H1 (cell line): ENCODE measurements around the gene YPEL2. TPM values are rescaled to one million over a fixed set of nuclear protein-coding genes. Genes with fewer than 3 reads are reported as not detected.

ENCODE experiments used
- BCL11A ChIP-seq, 2 experiments: IDR thresholded peaks; one replicate each; pipeline ENCODE4 v1.6.1; 2011; ENCODE audit warnings: low read depth in 2 of 2, low read length in 2 of 2, mild to moderate bottlenecking in 2 of 2
- CBX5 ChIP-seq: fragments of 300-800, 300-1000 bp; sonication (generic); IDR thresholded peaks from 2 replicates; pipeline ENCODE4 v1.7.1; 2016; ENCODE audit warnings: antibody characterized with exemption, low read length, low read depth
- GABPA ChIP-seq: IDR thresholded peaks from 2 replicates; pipeline ENCODE4 v1.6.1; 2011; ENCODE audit warnings: mild to moderate bottlenecking, low read length, moderate library complexity, borderline replicate concordance; ENCODE audit not compliant: insufficient read depth
- RBBP5 ChIP-seq: IDR thresholded peaks from 2 replicates; pipeline ENCODE4 v1.7.1; 2012; ENCODE audit warnings: low read depth, mild to moderate bottlenecking, inconsistent platforms, low read length, moderate library complexity, borderline replicate concordance
- polyA plus RNA-seq, 7 experiments: library from polyadenylated mRNA; depleted of rRNA in 3 of 7; stranded (reverse) in 5 of 7; unstranded in 2 of 7; fragments of >200 nt in 5 of 7; fragments of 200-250 nt in 2 of 7; gene quantifications; 1 replicate in 5 of 7; 2 replicates in 1 of 7; 4 replicates in 1 of 7; pipeline versions ENCODE4 v1.2.1 to v1.2.3, GENCODE V29; 2011 to 2013; ENCODE audit warnings: missing spikeins in 2 of 7, mixed read lengths in 2 of 7
- total RNA-seq: library from RNA; stranded (reverse); fragmentation: NEBNext Ultra II Directional; extraction: Animal tissue kit (Norgen Biotek cat#: 25700); gene quantifications from 2 replicates; pipeline ENCODE4 v1.2.1, GENCODE V29; 2021
- TF ChIP-seq, protein P1 (sequence below): fragments of 300-600 bp; sonication (generic); IDR thresholded peaks from 2 replicates; pipeline ENCODE4 v1.7.1; 2012; ENCODE audit warnings: low read length, moderate library complexity, mild to moderate bottlenecking, inconsistent platforms; ENCODE audit not compliant: insufficient replicate concordance
- TF ChIP-seq, protein P2 (sequence below): IDR thresholded peaks from 2 replicates; pipeline ENCODE4 v1.6.1; 2011; ENCODE audit warnings: low read length, improper control_type of control experiment

The YPEL2 gene
- total and polyA plus RNA-seq, 2 of the 8 experiments (the other 6 are each of a cell fraction or from before 2014, with no cell fraction given) = 1.6 to 3.5 TPM

DNA sequence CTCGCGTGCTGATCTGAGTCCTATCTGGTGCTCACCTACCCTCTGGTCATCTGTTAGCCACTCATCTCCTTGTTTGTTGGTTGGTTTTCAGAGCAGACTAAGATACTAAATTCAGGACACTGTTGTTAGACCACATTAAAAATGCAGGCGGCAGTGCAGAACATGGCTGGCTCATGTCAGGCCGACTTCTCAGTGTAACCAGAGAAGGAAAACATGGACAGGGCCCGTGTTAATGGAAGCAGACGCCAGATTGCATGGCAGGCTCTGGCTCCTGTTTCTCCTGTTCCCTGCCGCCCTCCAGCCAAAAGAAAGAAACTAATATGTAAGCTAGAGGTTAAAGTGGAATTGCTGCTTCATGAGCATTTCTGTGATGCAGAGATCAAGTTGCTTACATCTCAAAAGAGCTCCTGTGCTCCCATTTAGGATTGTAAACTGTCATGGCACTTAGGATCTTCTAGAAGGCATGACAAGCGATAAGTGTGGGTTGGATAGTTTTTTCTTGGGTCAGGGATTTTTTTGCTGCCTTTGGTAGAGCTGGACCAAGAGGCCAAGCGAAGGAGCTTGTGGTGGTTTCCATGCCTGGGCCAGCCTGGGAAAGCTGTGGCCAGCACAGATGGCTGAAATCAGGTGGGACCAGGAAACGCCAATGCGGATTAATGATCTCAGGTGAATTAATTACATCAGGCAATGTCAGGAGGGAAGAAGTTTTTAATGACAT, 56.1 kb downstream of the YPEL2 start (continued):
- TF ChIP-seq, protein P1, sequence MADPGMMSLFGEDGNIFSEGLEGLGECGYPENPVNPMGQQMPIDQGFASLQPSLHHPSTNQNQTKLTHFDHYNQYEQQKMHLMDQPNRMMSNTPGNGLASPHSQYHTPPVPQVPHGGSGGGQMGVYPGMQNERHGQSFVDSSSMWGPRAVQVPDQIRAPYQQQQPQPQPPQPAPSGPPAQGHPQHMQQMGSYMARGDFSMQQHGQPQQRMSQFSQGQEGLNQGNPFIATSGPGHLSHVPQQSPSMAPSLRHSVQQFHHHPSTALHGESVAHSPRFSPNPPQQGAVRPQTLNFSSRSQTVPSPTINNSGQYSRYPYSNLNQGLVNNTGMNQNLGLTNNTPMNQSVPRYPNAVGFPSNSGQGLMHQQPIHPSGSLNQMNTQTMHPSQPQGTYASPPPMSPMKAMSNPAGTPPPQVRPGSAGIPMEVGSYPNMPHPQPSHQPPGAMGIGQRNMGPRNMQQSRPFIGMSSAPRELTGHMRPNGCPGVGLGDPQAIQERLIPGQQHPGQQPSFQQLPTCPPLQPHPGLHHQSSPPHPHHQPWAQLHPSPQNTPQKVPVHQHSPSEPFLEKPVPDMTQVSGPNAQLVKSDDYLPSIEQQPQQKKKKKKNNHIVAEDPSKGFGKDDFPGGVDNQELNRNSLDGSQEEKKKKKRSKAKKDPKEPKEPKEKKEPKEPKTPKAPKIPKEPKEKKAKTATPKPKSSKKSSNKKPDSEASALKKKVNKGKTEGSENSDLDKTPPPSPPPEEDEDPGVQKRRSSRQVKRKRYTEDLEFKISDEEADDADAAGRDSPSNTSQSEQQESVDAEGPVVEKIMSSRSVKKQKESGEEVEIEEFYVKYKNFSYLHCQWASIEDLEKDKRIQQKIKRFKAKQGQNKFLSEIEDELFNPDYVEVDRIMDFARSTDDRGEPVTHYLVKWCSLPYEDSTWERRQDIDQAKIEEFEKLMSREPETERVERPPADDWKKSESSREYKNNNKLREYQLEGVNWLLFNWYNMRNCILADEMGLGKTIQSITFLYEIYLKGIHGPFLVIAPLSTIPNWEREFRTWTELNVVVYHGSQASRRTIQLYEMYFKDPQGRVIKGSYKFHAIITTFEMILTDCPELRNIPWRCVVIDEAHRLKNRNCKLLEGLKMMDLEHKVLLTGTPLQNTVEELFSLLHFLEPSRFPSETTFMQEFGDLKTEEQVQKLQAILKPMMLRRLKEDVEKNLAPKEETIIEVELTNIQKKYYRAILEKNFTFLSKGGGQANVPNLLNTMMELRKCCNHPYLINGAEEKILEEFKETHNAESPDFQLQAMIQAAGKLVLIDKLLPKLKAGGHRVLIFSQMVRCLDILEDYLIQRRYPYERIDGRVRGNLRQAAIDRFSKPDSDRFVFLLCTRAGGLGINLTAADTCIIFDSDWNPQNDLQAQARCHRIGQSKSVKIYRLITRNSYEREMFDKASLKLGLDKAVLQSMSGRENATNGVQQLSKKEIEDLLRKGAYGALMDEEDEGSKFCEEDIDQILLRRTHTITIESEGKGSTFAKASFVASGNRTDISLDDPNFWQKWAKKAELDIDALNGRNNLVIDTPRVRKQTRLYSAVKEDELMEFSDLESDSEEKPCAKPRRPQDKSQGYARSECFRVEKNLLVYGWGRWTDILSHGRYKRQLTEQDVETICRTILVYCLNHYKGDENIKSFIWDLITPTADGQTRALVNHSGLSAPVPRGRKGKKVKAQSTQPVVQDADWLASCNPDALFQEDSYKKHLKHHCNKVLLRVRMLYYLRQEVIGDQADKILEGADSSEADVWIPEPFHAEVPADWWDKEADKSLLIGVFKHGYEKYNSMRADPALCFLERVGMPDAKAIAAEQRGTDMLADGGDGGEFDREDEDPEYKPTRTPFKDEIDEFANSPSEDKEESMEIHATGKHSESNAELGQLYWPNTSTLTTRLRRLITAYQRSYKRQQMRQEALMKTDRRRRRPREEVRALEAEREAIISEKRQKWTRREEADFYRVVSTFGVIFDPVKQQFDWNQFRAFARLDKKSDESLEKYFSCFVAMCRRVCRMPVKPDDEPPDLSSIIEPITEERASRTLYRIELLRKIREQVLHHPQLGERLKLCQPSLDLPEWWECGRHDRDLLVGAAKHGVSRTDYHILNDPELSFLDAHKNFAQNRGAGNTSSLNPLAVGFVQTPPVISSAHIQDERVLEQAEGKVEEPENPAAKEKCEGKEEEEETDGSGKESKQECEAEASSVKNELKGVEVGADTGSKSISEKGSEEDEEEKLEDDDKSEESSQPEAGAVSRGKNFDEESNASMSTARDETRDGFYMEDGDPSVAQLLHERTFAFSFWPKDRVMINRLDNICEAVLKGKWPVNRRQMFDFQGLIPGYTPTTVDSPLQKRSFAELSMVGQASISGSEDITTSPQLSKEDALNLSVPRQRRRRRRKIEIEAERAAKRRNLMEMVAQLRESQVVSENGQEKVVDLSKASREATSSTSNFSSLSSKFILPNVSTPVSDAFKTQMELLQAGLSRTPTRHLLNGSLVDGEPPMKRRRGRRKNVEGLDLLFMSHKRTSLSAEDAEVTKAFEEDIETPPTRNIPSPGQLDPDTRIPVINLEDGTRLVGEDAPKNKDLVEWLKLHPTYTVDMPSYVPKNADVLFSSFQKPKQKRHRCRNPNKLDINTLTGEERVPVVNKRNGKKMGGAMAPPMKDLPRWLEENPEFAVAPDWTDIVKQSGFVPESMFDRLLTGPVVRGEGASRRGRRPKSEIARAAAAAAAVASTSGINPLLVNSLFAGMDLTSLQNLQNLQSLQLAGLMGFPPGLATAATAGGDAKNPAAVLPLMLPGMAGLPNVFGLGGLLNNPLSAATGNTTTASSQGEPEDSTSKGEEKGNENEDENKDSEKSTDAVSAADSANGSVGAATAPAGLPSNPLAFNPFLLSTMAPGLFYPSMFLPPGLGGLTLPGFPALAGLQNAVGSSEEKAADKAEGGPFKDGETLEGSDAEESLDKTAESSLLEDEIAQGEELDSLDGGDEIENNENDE = no peak
- TF ChIP-seq GABPA (no peak), CBX5 (no peak), BCL11A (IDR thresholded peaks at IDR 0.05; ENCODE audit: low read depth in 2 of 2, low read length in 2 of 2) (no peak), RBBP5 (no peak)
- TF ChIP-seq, protein P2, sequence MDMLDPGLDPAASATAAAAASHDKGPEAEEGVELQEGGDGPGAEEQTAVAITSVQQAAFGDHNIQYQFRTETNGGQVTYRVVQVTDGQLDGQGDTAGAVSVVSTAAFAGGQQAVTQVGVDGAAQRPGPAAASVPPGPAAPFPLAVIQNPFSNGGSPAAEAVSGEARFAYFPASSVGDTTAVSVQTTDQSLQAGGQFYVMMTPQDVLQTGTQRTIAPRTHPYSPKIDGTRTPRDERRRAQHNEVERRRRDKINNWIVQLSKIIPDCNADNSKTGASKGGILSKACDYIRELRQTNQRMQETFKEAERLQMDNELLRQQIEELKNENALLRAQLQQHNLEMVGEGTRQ = no peak
